ENCODE data around the gene UNC13A.

GRCh38 chr19:17645339-17645963, 42.7 kb downstream of the UNC13A start:
- TF ChIP-seq, protein P1, sequence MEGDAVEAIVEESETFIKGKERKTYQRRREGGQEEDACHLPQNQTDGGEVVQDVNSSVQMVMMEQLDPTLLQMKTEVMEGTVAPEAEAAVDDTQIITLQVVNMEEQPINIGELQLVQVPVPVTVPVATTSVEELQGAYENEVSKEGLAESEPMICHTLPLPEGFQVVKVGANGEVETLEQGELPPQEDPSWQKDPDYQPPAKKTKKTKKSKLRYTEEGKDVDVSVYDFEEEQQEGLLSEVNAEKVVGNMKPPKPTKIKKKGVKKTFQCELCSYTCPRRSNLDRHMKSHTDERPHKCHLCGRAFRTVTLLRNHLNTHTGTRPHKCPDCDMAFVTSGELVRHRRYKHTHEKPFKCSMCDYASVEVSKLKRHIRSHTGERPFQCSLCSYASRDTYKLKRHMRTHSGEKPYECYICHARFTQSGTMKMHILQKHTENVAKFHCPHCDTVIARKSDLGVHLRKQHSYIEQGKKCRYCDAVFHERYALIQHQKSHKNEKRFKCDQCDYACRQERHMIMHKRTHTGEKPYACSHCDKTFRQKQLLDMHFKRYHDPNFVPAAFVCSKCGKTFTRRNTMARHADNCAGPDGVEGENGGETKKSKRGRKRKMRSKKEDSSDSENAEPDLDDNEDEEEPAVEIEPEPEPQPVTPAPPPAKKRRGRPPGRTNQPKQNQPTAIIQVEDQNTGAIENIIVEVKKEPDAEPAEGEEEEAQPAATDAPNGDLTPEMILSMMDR (IDR thresholded peaks at IDR 0.05; ENCODE audit: insufficient read depth, low read depth, low read length), result no peak
- TF ChIP-seq EZH2 (IDR thresholded peaks at IDR 0.05; ENCODE audit: insufficient read depth, low read length), result no peak
